Measurements from ENCODE around the gene PTOV1. TPM values are rescaled to one million over a fixed set of nuclear protein-coding genes. Genes with fewer than 3 reads are reported as not detected.

Gene PTOV1
- total RNA-seq, 4 donors from 2014 or later = 46.2 to 156 (median 82.0) TPM

- intact Hi-C loops (cut with DNase I; ENCODE audit: low total_unique reads) = no loop called here
- DNase-seq = peak; percentile 16 to 26
- TF ChIP-seq CTCF (IDR thresholded peaks at IDR 0.05) (no peak), POLR2A (IDR thresholded peaks at IDR 0.05) (no peak)
- peak overlapping the region in 1 of 2 donors; percentile 7 for H3K27ac ChIP-seq
- H3K27me3 ChIP-seq = no peaks in the 10 kb centered on the region
- H3K36me3 ChIP-seq = no peaks in the 10 kb centered on the region
- no peaks in the 10 kb centered on the region for H3K4me1 ChIP-seq
- no peaks in the 10 kb centered on the region for H3K9me3 ChIP-seq
- H3K4me3 ChIP-seq = no peak overlapping the region
These were observed 7.4 kb downstream of the PTOV1 start for GRCh38 chr19:49858088-49858985.

GRCh38 chr19:49859682-49860335 lies 8.8 kb downstream of the PTOV1 start:
- intact Hi-C loops (cut with DNase I; ENCODE audit: low total_unique reads) = no loop called here
- Histone ChIP-seq H3K9me3 (no peaks in the 10 kb centered on the region), H3K4me3 (no peak overlapping the region), H3K36me3 (no peaks in the 10 kb centered on the region), H3K27ac (no peak overlapping the region), H3K4me1 (peaks cover 0 to 1% of the 10 kb centered on the region in 2 donors), H3K27me3 (no peaks in the 10 kb centered on the region)
- TF ChIP-seq CTCF (IDR thresholded peaks at IDR 0.05) (no peak), POLR2A (IDR thresholded peaks at IDR 0.05) (no peak)
- DNase-seq = peak in 1 of 2 donors; percentile 23

GRCh38 chr19:49860336-49861102 lies 9.6 kb downstream of the PTOV1 start:
- TF ChIP-seq POLR2A (IDR thresholded peaks at IDR 0.05) = no peak
- no peak for TF ChIP-seq CTCF (IDR thresholded peaks at IDR 0.05)
- DNase-seq = peak in 1 of 2 donors; percentile 26
- Histone ChIP-seq H3K27ac (no peak overlapping the region), H3K4me3 (no peak overlapping the region), H3K9me3 (no peaks in the 10 kb centered on the region), H3K4me1 (peaks cover 0 to 7% of the 10 kb centered on the region in 2 donors), H3K36me3 (no peaks in the 10 kb centered on the region), H3K27me3 (no peaks in the 10 kb centered on the region)
- intact Hi-C loops (cut with DNase I; ENCODE audit: low total_unique reads) = no loop called here

- H3K4me1 ChIP-seq = peaks cover 0 to 8% of the 10 kb centered on the region in 2 donors
- DNase-seq = peak; percentile 30 to 32
- TF ChIP-seq CTCF (IDR thresholded peaks at IDR 0.05) (no peak), POLR2A (IDR thresholded peaks at IDR 0.05) (no peak)
- no peaks in the 10 kb centered on the region for H3K36me3 ChIP-seq
- no peak overlapping the region for H3K27ac ChIP-seq
- intact Hi-C loops (cut with DNase I; ENCODE audit: low total_unique reads) = no loop called here
- H3K27me3 ChIP-seq = no peaks in the 10 kb centered on the region
- no peak overlapping the region for H3K4me3 ChIP-seq
- no peaks in the 10 kb centered on the region for H3K9me3 ChIP-seq
These were observed 10.1 kb downstream of the PTOV1 start for GRCh38 chr19:49861107-49861506.
